ENCODE data around the gene SEPTIN5.

DNA sequence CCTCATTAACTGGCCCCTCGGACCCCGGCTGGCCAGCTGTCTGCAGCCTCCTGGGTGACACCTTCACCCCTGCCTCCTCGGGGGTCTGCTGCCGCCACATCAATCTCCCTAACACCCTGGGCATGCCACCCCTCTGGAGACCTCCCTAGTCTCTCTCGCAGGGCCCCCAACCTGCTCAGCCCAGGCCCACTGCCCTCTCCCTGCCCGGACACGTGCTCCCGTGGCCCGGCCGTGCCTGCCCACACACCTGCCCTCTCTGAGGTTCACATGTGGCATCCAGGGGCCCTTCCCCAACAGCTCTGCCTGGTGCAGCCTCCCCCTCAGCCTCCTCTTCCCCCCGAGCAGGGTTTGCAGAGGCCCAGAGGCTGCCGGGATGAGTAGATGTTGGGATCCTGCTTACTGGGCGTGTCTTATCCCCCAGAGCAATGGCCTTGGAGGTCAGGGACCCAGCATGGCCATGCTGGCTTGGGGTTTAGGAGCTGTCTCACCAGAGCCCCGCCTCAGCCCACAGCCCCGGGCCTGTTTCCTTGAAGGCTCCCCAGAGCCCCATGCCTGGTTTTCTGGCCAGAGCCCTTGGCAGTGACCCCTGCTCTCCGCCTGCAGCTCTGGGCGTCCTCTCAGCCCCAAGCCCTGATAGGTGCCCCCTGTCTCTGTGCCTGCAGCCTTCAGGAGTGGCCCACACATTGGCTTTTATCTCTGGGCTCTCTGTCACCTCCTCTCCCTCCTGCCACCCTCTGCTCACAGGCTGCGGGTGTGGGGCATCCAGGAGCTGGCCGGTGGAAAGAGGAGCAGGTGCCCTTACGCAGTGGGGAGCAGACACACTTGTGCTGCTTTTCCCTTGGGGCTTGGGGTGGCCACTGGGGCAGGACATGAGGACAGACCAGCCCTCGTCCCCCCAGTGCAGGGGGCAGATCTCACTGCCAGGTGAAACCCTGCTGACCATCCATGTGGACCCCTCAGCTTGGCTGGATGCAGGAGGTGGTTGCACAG is 25.7 kb upstream of the SEPTIN5 start:
- TF ChIP-seq, protein P1, sequence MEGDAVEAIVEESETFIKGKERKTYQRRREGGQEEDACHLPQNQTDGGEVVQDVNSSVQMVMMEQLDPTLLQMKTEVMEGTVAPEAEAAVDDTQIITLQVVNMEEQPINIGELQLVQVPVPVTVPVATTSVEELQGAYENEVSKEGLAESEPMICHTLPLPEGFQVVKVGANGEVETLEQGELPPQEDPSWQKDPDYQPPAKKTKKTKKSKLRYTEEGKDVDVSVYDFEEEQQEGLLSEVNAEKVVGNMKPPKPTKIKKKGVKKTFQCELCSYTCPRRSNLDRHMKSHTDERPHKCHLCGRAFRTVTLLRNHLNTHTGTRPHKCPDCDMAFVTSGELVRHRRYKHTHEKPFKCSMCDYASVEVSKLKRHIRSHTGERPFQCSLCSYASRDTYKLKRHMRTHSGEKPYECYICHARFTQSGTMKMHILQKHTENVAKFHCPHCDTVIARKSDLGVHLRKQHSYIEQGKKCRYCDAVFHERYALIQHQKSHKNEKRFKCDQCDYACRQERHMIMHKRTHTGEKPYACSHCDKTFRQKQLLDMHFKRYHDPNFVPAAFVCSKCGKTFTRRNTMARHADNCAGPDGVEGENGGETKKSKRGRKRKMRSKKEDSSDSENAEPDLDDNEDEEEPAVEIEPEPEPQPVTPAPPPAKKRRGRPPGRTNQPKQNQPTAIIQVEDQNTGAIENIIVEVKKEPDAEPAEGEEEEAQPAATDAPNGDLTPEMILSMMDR (IDR thresholded peaks at IDR 0.05) = no peak
- TF ChIP-seq EZH2phosphoT487 (IDR thresholded peaks at IDR 0.05) (no peak), EZH2 (IDR thresholded peaks at IDR 0.05) (no peak)
